ENCODE results near the gene NEBL. TPM values are rescaled to one million over a fixed set of nuclear protein-coding genes. Genes with fewer than 3 reads are reported as not detected.

The NEBL gene
- total and polyA plus RNA-seq, 9 of the 15 experiments (the other 6 are each of a cell fraction or from before 2014, with no cell fraction given): 0.82 to 14.6 (median 9.8) TPM

DNA sequence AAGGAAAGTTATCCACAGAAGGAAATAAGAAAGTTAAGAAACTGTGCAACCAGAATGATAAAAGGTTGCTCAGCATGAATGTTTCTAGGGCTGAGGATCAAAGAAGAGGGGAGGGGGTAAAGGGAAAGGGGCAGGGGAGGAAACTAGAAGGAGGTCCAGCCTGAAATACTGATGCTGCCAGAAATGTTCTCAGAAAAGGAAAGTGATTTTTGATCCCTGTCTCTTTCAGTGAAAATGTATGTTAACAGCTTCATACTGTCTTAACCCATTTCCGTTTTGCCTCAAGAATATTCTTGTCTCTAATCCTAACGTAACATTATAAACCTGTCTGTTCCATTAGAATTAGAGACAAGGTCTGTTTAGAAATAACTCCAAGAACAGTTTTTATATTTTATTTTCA, 49.6 kb downstream of the NEBL start:
- CTCF ChIA-PET (ENCODE audit: low intra/inter-chr PET ratio): no interaction called here
- BruUV-seq (replicated peaks): no TSS peak
- FAIRE-seq (no peak), DNase-seq (ENCODE audit: extremely low read depth in 1 of 4, low spot score in 3 of 4) (no peak), ATAC-seq (no peak)
- Histone ChIP-seq H3K27me3 (ENCODE audit: control insufficient read depth in 2 of 2, insufficient read depth in 2 of 2, low read length in 2 of 2) (no peaks in the 10 kb centered on the region), H3K4me2 (ENCODE audit: insufficient read depth, low read length) (no peak overlapping the region), H3K9me1 (ENCODE audit: control insufficient read depth, insufficient read depth, low read length) (no peaks in the 10 kb centered on the region), H3K79me2 (ENCODE audit: control insufficient read depth, insufficient read depth, low read length) (no peaks in the 10 kb centered on the region), H4K20me1 (replicated peaks; ENCODE audit: control insufficient read depth, insufficient read depth, low read length) (no peaks in the 10 kb centered on the region), H3K36me3 (ENCODE audit: control insufficient read depth, insufficient read depth, low read length) (no peaks in the 10 kb centered on the region), H3K9ac (ENCODE audit: insufficient read depth in 1 of 2, low read depth in 2 of 2, low read length in 2 of 2) (no peak overlapping the region), H3K4me1 (replicated peaks in 1 of 2; ENCODE audit: control insufficient read depth in 2 of 2, insufficient read depth in 2 of 2, low read length in 2 of 2) (no peaks in the 10 kb centered on the region), H2AFZ (ENCODE audit: low read depth, low read length) (no peak overlapping the region), H3K27ac (ENCODE audit: extremely low read depth, low read depth, low read length) (no peak overlapping the region), H3K9me3 (replicated peaks; ENCODE audit: control insufficient read depth, insufficient read depth, low read depth, low read length) (no peaks in the 10 kb centered on the region), H3K4me3 (no peak overlapping the region)
- POLR2A ChIA-PET: no interaction called here
- intact Hi-C loops (cut with micrococcal nuclease) (no loop called here), in situ Hi-C loops (cut with MboI) (no loop called here)
- no peak for TF ChIP-seq MCM5 (IDR thresholded peaks at IDR 0.05; ENCODE audit: low read depth)
- TF ChIP-seq CHD4 (IDR thresholded peaks at IDR 0.05; ENCODE audit: insufficient read depth, insufficient replicate concordance, low read depth, low read length, poor library complexity, severe bottlenecking): no peak
- TF ChIP-seq L3MBTL2 (IDR thresholded peaks at IDR 0.05): no peak
- TF ChIP-seq HCFC1 (IDR thresholded peaks at IDR 0.05; ENCODE audit: low read depth, low read length): no peak
- TF ChIP-seq SMAD1 (IDR thresholded peaks at IDR 0.05; ENCODE audit: low read depth, low read length, partially characterized antibody): no peak
- TF ChIP-seq FOXA1 (IDR thresholded peaks at IDR 0.05; ENCODE audit: borderline replicate concordance): no peak
- TF ChIP-seq ETS1 (conservative IDR thresholded peaks at IDR 0.05; ENCODE audit: control insufficient read depth, low read depth, low read length): no peak
- no peak for TF ChIP-seq ZNF133 (CRISPR knock-in tag; IDR thresholded peaks at IDR 0.05)
- no peak for TF ChIP-seq ZNF41 (CRISPR knock-in tag; conservative IDR thresholded peaks at IDR 0.05)
- TF ChIP-seq ZNF778 (CRISPR knock-in tag; IDR thresholded peaks at IDR 0.05): no peak
- no peak for TF ChIP-seq ZNF431 (CRISPR knock-in tag; IDR thresholded peaks at IDR 0.05)
- TF ChIP-seq PCBP1 (IDR thresholded peaks at IDR 0.05; ENCODE audit: low read depth, low read length, poor library complexity, severe bottlenecking): no peak
- WGBS (ENCODE audit: insufficient coverage, low coverage, missing lambda C conversion rate): 23% methylated on average over 2 of the region's 2 CpGs
